ENCODE data around the gene EP400.

Gene EP400

DNA sequence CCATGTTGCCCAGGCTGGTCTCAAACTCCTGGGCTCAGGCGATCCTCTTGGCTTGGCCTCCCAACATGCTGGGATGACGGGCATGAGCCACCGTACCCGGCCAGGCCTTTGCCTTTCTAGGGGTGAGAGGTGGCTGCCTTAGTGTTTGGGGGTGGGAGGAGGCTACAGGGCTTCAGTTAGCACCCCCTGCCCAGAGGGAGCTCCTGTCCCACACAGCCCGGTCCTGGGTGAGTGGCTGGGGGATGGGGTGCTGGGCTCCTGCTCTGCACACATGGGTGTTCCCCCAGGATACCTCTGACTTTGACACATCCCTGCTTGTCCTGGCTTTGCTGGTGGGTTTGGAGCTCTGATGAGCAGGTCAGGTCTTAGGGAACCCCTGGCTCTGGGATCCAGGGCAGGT is 45.4 kb upstream of the EP400 start:
- DNase-seq (ENCODE audit: low read depth, low spot score): no peak
- no peak overlapping the region for H3K4me3 ChIP-seq (ENCODE audit: low read depth, low read length)
- TF ChIP-seq, protein P1, sequence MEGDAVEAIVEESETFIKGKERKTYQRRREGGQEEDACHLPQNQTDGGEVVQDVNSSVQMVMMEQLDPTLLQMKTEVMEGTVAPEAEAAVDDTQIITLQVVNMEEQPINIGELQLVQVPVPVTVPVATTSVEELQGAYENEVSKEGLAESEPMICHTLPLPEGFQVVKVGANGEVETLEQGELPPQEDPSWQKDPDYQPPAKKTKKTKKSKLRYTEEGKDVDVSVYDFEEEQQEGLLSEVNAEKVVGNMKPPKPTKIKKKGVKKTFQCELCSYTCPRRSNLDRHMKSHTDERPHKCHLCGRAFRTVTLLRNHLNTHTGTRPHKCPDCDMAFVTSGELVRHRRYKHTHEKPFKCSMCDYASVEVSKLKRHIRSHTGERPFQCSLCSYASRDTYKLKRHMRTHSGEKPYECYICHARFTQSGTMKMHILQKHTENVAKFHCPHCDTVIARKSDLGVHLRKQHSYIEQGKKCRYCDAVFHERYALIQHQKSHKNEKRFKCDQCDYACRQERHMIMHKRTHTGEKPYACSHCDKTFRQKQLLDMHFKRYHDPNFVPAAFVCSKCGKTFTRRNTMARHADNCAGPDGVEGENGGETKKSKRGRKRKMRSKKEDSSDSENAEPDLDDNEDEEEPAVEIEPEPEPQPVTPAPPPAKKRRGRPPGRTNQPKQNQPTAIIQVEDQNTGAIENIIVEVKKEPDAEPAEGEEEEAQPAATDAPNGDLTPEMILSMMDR (IDR thresholded peaks at IDR 0.05; ENCODE audit: low read depth, low read length): no peak
- in situ Hi-C loops (cut with HindIII; ENCODE audit: low sequenced_read_pairs): no loop called here

DNA sequence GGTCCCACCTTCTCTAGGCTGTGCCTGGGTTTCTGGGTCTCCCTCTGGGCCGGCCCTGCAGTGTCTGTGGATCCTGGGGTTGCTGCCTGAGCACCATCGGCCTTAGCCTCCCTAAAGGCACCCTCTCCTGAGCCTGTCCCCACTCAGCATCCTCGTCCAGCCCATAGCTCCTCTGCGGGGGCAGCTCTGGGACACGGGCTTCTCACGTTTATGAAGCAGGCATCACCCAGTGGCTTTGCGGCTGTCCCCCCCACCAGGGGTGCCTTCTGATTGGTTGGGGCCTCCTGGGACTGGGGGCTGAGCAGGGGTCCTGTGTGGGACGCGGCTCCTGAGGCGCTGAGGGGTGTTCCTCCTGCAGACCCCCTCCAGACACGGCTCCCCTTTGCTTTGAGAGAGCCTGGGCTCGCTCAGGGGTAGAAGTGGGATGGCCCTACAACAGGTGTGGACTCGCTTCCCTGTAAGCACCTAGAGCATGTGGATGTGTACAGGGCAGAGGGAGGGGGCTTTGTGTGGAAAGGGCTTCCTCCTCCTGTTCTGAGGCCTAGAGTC is 44.6 kb upstream of the EP400 start:
- in situ Hi-C loops (cut with HindIII; ENCODE audit: low sequenced_read_pairs): no loop called here
- H3K4me3 ChIP-seq (ENCODE audit: low read depth, low read length): no peak overlapping the region
- TF ChIP-seq, protein P1 (IDR thresholded peaks at IDR 0.05; ENCODE audit: low read depth, low read length): no peak
- DNase-seq (ENCODE audit: low read depth, low spot score): no peak

DNA sequence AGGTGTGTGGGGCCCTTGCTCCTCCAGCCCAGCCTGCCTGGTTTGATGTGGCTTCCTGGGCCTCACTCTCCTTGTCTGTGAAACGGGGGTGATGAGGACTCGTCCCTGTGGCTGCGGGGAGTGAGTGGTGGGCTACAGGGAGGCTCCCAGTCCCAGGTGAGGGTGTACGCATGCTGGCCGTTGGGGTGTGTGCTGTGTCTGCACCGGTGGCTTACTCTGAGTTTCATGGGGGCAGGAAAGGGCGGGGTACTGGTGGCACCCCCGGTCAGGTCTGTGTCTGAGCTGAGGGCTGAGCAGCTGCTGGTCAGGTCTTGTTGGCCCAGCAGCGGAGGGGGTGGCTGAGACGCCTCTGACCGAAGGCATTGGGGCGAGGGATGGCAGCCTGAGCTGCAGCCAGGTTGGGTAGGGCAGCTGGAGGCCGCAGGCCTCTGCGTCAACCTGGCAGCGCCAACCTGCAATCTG is 44.1 kb upstream of the EP400 start:
- in situ Hi-C loops (cut with HindIII; ENCODE audit: low sequenced_read_pairs): no loop called here
- DNase-seq (ENCODE audit: low read depth, low spot score): no peak
- no peak overlapping the region for H3K4me3 ChIP-seq (ENCODE audit: low read depth, low read length)
- TF ChIP-seq, protein P1 (IDR thresholded peaks at IDR 0.05; ENCODE audit: low read depth, low read length): no peak

DNA sequence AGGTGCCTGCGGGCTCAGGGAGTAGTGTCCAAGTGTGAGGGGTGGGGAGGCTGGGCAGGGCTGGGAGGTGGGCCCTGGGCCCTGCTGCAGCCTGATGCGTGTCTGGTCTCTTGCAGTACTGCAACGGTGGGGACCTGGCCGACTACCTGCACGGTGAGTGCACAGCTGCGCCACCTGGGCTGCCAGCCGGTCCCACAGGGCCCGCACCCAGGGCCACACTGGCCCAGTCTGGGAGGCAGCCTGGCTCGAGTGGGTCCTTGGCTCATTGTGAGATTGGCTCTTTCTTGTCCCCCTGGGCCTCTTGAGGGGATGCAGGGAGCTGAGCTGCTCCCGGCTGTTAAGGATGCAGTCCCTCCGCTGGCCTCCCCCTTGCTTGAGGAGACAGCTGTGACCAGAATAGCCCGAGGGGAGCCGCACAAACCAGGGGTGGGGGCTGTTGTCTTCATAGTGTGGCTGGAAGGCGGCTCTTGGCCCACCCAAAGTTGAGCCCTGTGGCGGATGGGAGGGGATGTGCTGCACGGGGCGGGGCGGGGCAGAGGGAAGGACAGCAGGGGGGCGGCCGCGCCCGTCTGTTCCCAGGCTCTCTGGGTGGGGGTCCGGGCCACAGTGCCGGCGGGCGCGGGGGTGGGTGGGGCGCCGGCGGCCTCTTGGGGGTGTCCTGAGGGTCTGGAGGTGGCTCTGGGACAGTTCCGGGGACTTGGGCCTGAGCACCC is 42.2 kb upstream of the EP400 start:
- in situ Hi-C loops (cut with HindIII; ENCODE audit: low sequenced_read_pairs): no loop called here
- TF ChIP-seq, protein P1 (IDR thresholded peaks at IDR 0.05; ENCODE audit: low read depth, low read length): no peak
- no peak for DNase-seq (ENCODE audit: low read depth, low spot score)
- no peak overlapping the region for H3K4me3 ChIP-seq (ENCODE audit: low read depth, low read length)

DNA sequence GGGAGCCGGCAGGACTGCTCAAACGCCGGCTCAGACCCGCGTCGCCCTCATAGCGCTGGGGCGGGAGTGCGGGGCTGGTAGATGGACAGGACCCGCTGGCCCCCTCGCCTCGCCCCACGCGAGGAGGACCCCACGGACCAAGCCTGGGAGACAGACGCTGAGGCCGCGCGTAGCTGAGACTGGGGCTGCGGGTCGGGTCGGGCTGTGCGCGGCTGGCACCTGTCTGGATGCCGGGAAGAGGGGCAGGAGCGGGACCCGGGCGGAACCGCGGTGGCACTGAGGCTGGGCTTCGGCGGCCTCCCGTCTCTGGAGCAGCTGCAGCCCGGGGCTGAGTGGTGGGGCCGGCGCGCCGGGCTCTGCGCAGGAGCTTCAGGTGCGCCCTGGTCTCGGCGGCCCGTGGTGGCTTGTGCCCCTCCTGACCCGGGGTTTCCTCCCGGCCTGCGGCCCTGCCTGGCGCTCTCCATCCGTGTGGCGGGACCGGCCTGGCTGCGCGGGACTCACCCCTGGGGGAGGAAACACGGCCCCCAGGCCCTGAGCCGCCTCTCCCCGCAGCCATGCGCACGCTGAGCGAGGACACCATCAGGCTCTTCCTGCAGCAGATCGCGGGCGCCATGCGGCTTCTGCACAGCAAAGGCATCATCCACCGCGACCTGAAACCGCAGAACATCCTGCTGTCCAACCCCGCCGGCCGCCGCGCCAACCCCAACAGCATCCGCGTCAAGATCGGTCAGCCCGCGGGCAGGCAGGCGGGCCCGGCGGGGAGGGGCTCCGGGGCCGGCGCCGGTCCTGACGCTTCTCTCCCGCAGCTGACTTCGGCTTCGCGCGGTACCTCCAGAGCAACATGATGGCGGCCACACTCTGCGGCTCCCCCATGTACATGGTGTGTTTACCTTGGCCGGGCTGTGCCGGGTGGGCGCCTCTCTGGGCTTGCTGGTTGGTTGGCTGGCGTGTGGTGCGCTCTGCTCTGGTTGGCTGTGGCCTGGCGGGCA is 41.4 kb upstream of the EP400 start:
- in situ Hi-C loops (cut with HindIII; ENCODE audit: low sequenced_read_pairs): no loop called here
- DNase-seq (ENCODE audit: low read depth, low spot score): no peak
- H3K4me3 ChIP-seq (ENCODE audit: low read depth, low read length): no peak overlapping the region
- TF ChIP-seq, protein P1 (IDR thresholded peaks at IDR 0.05; ENCODE audit: low read depth, low read length): no peak

DNA sequence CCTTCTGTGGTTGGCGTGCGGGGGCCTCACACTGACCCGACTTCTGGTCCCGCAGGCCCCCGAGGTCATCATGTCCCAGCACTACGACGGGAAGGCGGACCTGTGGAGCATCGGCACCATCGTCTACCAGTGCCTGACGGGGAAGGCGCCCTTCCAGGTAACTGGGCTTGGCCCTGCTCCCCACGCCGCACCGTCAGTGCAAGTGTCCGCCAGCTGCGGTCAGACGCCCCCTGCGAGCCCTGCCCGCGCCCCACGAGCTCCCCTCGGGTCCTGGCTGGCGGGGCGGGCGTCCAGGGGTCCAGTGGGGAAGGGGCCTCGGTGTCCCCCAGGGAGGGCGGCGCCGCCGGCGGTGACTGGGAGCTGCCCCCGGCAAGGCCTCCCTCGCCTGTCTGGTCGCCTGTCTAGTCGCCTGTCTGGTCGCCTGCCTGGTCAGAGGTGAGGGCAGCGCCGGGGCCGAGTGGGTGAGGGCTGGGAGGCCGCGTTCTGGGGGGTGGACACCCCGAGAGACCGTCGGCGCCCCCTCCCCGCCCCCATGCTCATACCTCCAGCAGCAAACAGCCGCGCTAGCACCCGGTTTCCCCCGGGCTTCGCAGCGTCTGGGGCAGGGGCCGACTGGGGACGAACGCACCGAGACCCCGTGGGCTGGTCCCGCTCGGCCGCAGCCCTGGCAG is 40.5 kb upstream of the EP400 start:
- H3K4me3 ChIP-seq (ENCODE audit: low read depth, low read length): no peak overlapping the region
- no peak for DNase-seq (ENCODE audit: low read depth, low spot score)
- TF ChIP-seq, protein P1 (IDR thresholded peaks at IDR 0.05; ENCODE audit: low read depth, low read length): no peak

More for the DNA sequence above, 40.5 kb upstream of the EP400 start:
- in situ Hi-C loops (cut with HindIII; ENCODE audit: low sequenced_read_pairs): no loop called here
